C4-2B (cell line): Measurements from ENCODE around the gene CDC14B.

Experiments used
- CTCF ChIP-seq: fragments of 450-650 bp; conservative IDR thresholded peaks from 2 replicates; pipeline ENCODE4 v1.5.1; 2017; ENCODE audit warnings: mild to moderate bottlenecking
- ZFX ChIP-seq: fragments of 450-650 bp; IDR thresholded peaks from 2 replicates; pipeline ENCODE4 v1.6.1; 2017

GRCh38 chr9:96585426-96585825 is 34.2 kb downstream of the CDC14B start:
- no peak for TF ChIP-seq CTCF
- TF ChIP-seq ZFX = no peak
